GM04504 (cell line): ENCODE measurements around the gene ZNF658.
"Not testable (repeated sequence)": the region's sequence is repeated elsewhere in the genome, so short reads cannot be mapped to it uniquely, and the experiment has no call there.

Experiments used
- DNase-seq: peaks from one replicate; pipeline ENCODE4 v3.0.0-alpha.2; 2012; ENCODE audit warnings: low read depth

The ZNF658 gene

GRCh38 chr9:66900490-66901131 is at the start of gene ZNF658:
ZNF658 (plus strand) TSS chr9:66900725; CDS start chr9:66903562, 2,837 bp downstream.
- DNase-seq = peak; percentile 55

GRCh38 chr9:66861732-66862131 is 38.8 kb upstream of the ZNF658 start:
- DNase-seq = not testable (repeated sequence)

GRCh38 chr9:66868660-66869059 is 31.9 kb upstream of the ZNF658 start:
- DNase-seq = not testable (repeated sequence)

GRCh38 chr9:66880605-66881004 is 19.9 kb upstream of the ZNF658 start:
- not testable (repeated sequence) for DNase-seq

- not testable (repeated sequence) for DNase-seq
These were observed 18.7 kb upstream of the ZNF658 start for GRCh38 chr9:66881847-66882246.

- DNase-seq = not testable (repeated sequence)
These were observed 10.2 kb upstream of the ZNF658 start for GRCh38 chr9:66890334-66890733.

- DNase-seq = not testable (repeated sequence)
These were observed 616 bp downstream of the ZNF658 start for GRCh38 chr9:66901141-66901540.

GRCh38 chr9:66909560-66909959 is 9.0 kb downstream of the ZNF658 start:
- not testable (repeated sequence) for DNase-seq

- not testable (repeated sequence) for DNase-seq
These were observed 19.5 kb downstream of the ZNF658 start for GRCh38 chr9:66920072-66920471.

- not testable (repeated sequence) for DNase-seq
These were observed 35.8 kb downstream of the ZNF658 start for GRCh38 chr9:66936194-66936870.

GRCh38 chr9:66937662-66938061 is 37.1 kb downstream of the ZNF658 start:
- not testable (repeated sequence) for DNase-seq

GRCh38 chr9:66938322-66938721 is 37.8 kb downstream of the ZNF658 start:
- not testable (repeated sequence) for DNase-seq

GRCh38 chr9:66939878-66940830 is 39.6 kb downstream of the ZNF658 start:
- DNase-seq = not testable (repeated sequence)

- DNase-seq = not testable (repeated sequence)
These were observed 42.1 kb downstream of the ZNF658 start for GRCh38 chr9:66942400-66943155.

- DNase-seq = not testable (repeated sequence)
These were observed 52.1 kb downstream of the ZNF658 start for GRCh38 chr9:66952576-66952975.
